KOPT-K1 (cell line): ENCODE measurements around the gene SLC30A2.

Experiments used
- H3K27ac ChIP-seq: fragments of 200-600 bp; sonication (generic); 2 replicates; pipeline ENCODE4 v1.5.1; 2016; ENCODE audit warnings: antibody characterized with exemption, mild to moderate bottlenecking, low read depth, low read length; ENCODE audit not compliant: poor library complexity, severe bottlenecking
- H3K36me3 ChIP-seq: fragments of 200-600 bp; sonication (generic); 2 replicates; pipeline ENCODE4 v1.5.1; 2017; ENCODE audit warnings: antibody characterized with exemption, mild to moderate bottlenecking, low read length, moderate library complexity; ENCODE audit not compliant: insufficient read depth
- H3K9me3 ChIP-seq: fragments of 200-600 bp; sonication (generic); 2 replicates; pipeline ENCODE4 v1.5.1; 2017; ENCODE audit warnings: antibody characterized with exemption, low read length, mild to moderate bottlenecking; ENCODE audit not compliant: insufficient read depth, poor library complexity, severe bottlenecking

Gene SLC30A2

GRCh38 chr1:26078286-26079177 lies 32.6 kb upstream of the SLC30A2 start:
- no peaks in the 10 kb centered on the region for H3K9me3 ChIP-seq
- H3K27ac ChIP-seq = no peak overlapping the region
- H3K36me3 ChIP-seq = no peaks in the 10 kb centered on the region

- Histone ChIP-seq H3K36me3 (no peaks in the 10 kb centered on the region), H3K9me3 (no peaks in the 10 kb centered on the region), H3K27ac (no peak overlapping the region)
Observed at GRCh38 chr1:26077524-26077923, 31.6 kb upstream of the SLC30A2 start.

- no peak overlapping the region for H3K27ac ChIP-seq
- H3K9me3 ChIP-seq = no peaks in the 10 kb centered on the region
- no peaks in the 10 kb centered on the region for H3K36me3 ChIP-seq
Observed at GRCh38 chr1:26075421-26076144, 29.7 kb upstream of the SLC30A2 start.

- H3K36me3 ChIP-seq = no peaks in the 10 kb centered on the region
- H3K27ac ChIP-seq = no peak overlapping the region
- H3K9me3 ChIP-seq = no peaks in the 10 kb centered on the region
Observed at GRCh38 chr1:26072305-26072704, 26.4 kb upstream of the SLC30A2 start.

- Histone ChIP-seq H3K27ac (no peak overlapping the region), H3K9me3 (no peaks in the 10 kb centered on the region), H3K36me3 (no peaks in the 10 kb centered on the region)
Observed at GRCh38 chr1:26070963-26071342, 25.0 kb upstream of the SLC30A2 start.

- Histone ChIP-seq H3K9me3 (no peaks in the 10 kb centered on the region), H3K36me3 (no peaks in the 10 kb centered on the region), H3K27ac (no peak overlapping the region)
Observed at GRCh38 chr1:26070296-26070962, 24.5 kb upstream of the SLC30A2 start.

- Histone ChIP-seq H3K9me3 (no peaks in the 10 kb centered on the region), H3K27ac (no peak overlapping the region), H3K36me3 (no peaks in the 10 kb centered on the region)
Observed at GRCh38 chr1:26069941-26070295, 24.0 kb upstream of the SLC30A2 start.

GRCh38 chr1:26067432-26067911 lies 21.6 kb upstream of the SLC30A2 start, which contains the start of gene TRIM63:
Gene TRIM63 (minus strand): TSS chr1:26067630. CDS start chr1:26067494, 136 bp downstream.
- H3K27ac ChIP-seq = no peak within 1 kb of the TSS
- no peaks in the 10 kb centered on the region for H3K36me3 ChIP-seq
- H3K9me3 ChIP-seq = no peaks in the 10 kb centered on the region

GRCh38 chr1:26066857-26067256 lies 20.9 kb upstream of the SLC30A2 start:
- Histone ChIP-seq H3K27ac (no peak overlapping the region), H3K9me3 (no peaks in the 10 kb centered on the region), H3K36me3 (no peaks in the 10 kb centered on the region)

GRCh38 chr1:26066160-26066559 lies 20.2 kb upstream of the SLC30A2 start:
- no peaks in the 10 kb centered on the region for H3K9me3 ChIP-seq
- H3K36me3 ChIP-seq = no peaks in the 10 kb centered on the region
- no peak overlapping the region for H3K27ac ChIP-seq

GRCh38 chr1:26064553-26064952 lies 18.6 kb upstream of the SLC30A2 start:
- H3K36me3 ChIP-seq = no peaks in the 10 kb centered on the region
- no peaks in the 10 kb centered on the region for H3K9me3 ChIP-seq
- no peak overlapping the region for H3K27ac ChIP-seq

- Histone ChIP-seq H3K36me3 (no peaks in the 10 kb centered on the region), H3K27ac (no peak overlapping the region), H3K9me3 (no peaks in the 10 kb centered on the region)
Observed at GRCh38 chr1:26060832-26061574, 15.1 kb upstream of the SLC30A2 start.

- no peaks in the 10 kb centered on the region for H3K9me3 ChIP-seq
Observed at GRCh38 chr1:26059906-26060305, 14.0 kb upstream of the SLC30A2 start.

GRCh38 chr1:26058052-26058595 lies 12.2 kb upstream of the SLC30A2 start:
- Histone ChIP-seq H3K9me3 (no peaks in the 10 kb centered on the region), H3K27ac (no peak overlapping the region), H3K36me3 (no peaks in the 10 kb centered on the region)

More at GRCh38 chr1:26059906-26060305, 14.0 kb upstream of the SLC30A2 start:
- Histone ChIP-seq H3K27ac (no peak overlapping the region), H3K36me3 (no peaks in the 10 kb centered on the region)
